Thymus (tissue), 11 donors: ENCODE results near the gene PSMB9. TPM values are rescaled to one million over a fixed set of nuclear protein-coding genes. Genes with fewer than 3 reads are reported as not detected.
A peak's percentile ranks its signal among the peaks of the same experiment; 100 is the strongest.

ENCODE experiments used
- DNase-seq, 9 donors: peaks; one replicate each; pipeline ENCODE4 v3.0.0-alpha.2; 2013; ENCODE audit warnings: low spot score in 9 of 9, low read depth in 6 of 9, missing footprints in 1 of 9
- H3K27ac ChIP-seq, 2 donors: one replicate each; pipeline ENCODE4 v1.5.1; 2013; ENCODE audit warnings: control low read depth in 1 of 2, low read depth in 1 of 2, low read length in 1 of 2, mild to moderate bottlenecking in 1 of 2, moderate library complexity in 1 of 2
- H3K27me3 ChIP-seq, 2 donors: one replicate each; pipeline ENCODE4 v1.5.1; 2013; ENCODE audit warnings: low read length in 1 of 2; ENCODE audit not compliant: control insufficient read depth in 2 of 2, insufficient read depth in 1 of 2
- H3K36me3 ChIP-seq, 2 donors: one replicate each; pipeline ENCODE4 v1.5.1; 2013; ENCODE audit warnings: low read length in 1 of 2, mild to moderate bottlenecking in 1 of 2, moderate library complexity in 1 of 2; ENCODE audit not compliant: control insufficient read depth in 2 of 2, insufficient read depth in 2 of 2
- H3K4me1 ChIP-seq, 2 donors: one replicate each; pipeline ENCODE4 v1.5.1; 2013; ENCODE audit warnings: low read length in 2 of 2; ENCODE audit not compliant: control insufficient read depth in 2 of 2, insufficient read depth in 2 of 2
- H3K4me3 ChIP-seq, 2 donors: one replicate each; pipeline ENCODE4 v1.5.1; 2013; ENCODE audit warnings: low read length in 2 of 2, control low read depth in 1 of 2, mild to moderate bottlenecking in 1 of 2
- H3K9me3 ChIP-seq, 2 donors: one replicate each; pipeline ENCODE4 v1.5.1; 2013; ENCODE audit warnings: low read length in 1 of 2, mild to moderate bottlenecking in 1 of 2; ENCODE audit not compliant: control insufficient read depth in 2 of 2, insufficient read depth in 1 of 2
- WGBS: extraction: QIAGEN DNeasy Blood & Tissue Kit; methylation state at CpG from one replicate; pipeline ENCODE4 v1.1.7; 2013; 5-methylcytosine and 5-hydroxymethylcytosine counted together
- polyA plus RNA-seq: library from polyadenylated mRNA; stranded (reverse); fragments of 200-250 nt; gene quantifications from one replicate; pipeline ENCODE4 v1.2.3, GENCODE V29; 2013
- total RNA-seq: library from RNA; stranded (reverse); fragments of 120-200 nt; gene quantifications from one replicate; pipeline ENCODE4 v1.2.4, GENCODE V29; 2013
- donor health status: healthy.

PSMB9 gene
- total and polyA plus RNA-seq, 2 donors, result 143 to 159 TPM

DNA sequence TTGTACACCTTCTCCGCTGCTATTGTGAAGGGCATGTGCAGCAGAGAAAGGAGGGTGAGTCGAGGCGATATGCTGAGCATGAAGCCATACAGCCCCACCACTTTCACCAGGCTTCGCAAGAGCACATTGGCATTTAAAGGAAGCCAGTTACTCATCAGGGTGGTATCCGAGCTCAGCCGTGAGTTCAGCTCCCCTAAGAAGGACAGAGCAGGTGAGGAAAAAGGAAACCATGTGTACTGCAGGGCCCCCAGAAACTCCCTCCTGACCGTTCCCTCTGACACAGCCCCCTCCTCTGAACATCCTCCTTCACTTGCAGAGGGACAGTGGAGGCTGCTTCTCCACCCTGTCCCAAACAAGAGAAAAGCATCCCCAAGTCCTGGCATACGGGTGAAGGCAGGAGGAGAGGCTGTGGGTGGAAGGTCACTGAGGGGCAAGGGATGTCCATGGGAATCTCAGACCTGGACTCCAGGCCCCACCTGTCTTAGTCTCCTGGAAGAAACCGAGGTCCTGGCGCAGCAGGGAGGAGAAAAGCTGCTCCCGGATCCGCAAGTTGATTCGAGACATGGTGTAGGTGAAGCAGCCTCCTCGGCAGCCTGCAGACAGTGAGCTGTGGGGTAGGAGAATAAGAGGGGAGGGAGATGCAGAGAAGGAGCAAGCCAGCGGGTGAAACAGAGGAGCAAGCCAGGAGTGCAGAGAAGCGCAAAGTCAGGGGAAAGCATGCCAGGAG, 18.7 kb upstream of the PSMB9 start:
- Histone ChIP-seq H3K36me3 (peaks cover 35 to 64% of the 10 kb centered on the region in 2 donors), H3K4me1 (peaks cover 6 to 36% of the 10 kb centered on the region in 2 donors), H3K9me3 (no peaks in the 10 kb centered on the region), H3K27me3 (no peaks in the 10 kb centered on the region), H3K4me3 (no peak overlapping the region), H3K27ac (no peak overlapping the region)
- DNase-seq, result no peak
- WGBS, result 97% methylated on average over 16 of the region's 16 CpGs

DNA sequence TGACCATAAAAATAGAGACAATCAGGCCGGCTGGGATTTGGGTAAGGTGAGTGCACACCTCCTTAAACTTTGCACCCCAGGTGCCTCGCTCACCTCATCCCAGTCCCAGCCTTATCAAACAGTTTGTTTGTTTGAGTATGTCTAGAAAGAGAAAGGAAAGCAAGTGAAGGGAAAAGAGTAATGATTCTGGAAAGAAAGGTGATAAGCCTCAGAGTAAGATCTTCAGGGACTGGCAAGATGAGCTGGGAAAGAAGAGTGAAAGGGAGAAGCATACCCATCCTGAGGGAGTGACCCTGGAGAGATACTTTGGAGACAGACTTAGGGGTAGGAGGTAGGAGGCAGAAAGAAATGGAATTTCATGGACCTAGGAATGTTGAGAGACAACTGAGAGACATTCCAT, 17.1 kb upstream of the PSMB9 start:
- Histone ChIP-seq H3K4me1 (peaks cover 19 to 50% of the 10 kb centered on the region in 2 donors), H3K27ac (no peak overlapping the region), H3K4me3 (no peak overlapping the region), H3K36me3 (peaks cover 29 to 65% of the 10 kb centered on the region in 2 donors), H3K27me3 (no peaks in the 10 kb centered on the region), H3K9me3 (peaks cover 0 to 6% of the 10 kb centered on the region in 2 donors)
- 97% methylated on average over 2 of the region's 2 CpGs for WGBS
- no peak for DNase-seq

DNA sequence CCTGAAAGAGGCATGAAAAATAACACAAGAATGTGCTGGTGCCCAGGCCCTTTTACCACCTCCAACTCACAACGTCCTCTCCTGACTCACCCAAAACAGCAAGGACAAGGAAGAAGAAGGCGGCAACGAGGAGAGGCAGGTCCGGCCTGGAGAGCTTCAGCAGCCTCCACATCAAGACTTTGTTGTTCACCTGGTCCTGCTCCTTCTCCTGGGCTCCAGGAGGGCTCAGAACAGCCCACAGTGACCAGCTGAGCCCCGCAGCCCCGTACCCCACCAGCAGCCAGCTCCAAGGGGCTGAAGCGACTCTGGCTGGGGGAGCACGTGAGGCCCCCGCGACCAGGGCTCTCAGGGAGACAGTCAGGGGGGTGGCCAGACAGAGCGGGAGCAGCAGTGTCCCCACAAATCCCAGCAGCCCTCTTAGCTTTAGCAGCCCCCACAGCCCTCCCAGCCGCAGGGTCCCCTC, 16.3 kb upstream of the PSMB9 start:
- H3K4me3 ChIP-seq, result peak overlapping the region; percentile 84 to 89
- WGBS, result 44% methylated on average over 12 of the region's 12 CpGs
- peaks cover 0 to 6% of the 10 kb centered on the region in 2 donors for H3K9me3 ChIP-seq
- H3K36me3 ChIP-seq, result peaks cover 27 to 65% of the 10 kb centered on the region in 2 donors
- peaks cover 24 to 58% of the 10 kb centered on the region in 2 donors for H3K4me1 ChIP-seq
- DNase-seq, result no peak
- H3K27ac ChIP-seq, result peak overlapping the region; percentile 94
- H3K27me3 ChIP-seq, result no peaks in the 10 kb centered on the region

DNA sequence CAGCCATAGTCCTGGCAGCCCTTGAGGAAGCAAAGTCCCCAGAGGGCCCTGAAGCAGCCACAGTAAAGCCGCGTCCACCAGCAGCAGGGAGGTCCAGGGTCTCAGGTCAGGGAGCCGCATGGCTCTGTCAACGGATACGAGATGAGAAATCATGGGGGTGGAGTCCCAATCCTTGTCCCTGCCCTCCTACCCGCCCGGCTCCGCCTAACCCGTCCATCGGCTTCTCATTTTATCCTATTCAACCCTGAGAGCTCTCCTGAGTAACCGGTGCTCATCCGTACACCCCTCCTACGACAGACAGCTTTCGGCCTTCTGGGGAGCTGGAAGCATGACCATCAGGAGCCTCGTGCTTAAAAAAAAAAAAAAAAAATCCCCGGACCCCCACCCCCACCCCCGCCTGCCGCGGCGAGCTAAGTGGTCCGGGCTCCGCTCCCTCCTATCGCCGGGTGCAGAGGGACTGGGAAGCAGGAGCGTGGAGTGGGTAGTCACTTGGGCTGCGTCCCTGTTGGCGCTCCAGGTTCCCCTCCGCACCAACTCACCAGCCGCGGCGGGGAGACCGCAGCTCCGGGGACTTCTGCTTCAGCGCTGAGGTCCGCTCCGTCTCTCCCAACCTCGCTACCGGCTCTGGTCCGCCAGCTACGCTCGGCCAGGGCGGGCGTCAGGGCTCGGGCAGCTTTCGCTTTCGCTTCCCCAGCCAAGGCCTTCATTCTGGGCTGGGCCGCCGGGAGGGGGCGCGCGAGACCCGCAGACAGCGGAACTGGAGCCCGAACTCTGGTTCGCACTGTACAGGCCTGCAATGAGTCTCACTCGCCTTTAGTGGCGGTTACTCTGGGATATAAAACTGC, 15.7 kb upstream of the PSMB9 start, which contains the start of gene TAP2:
TAP2 (minus strand) TSS at position 626 of the 845 bp plus-strand sequence; CDS start at position 120, 506 bp downstream.
- Histone ChIP-seq H3K4me1 (peaks cover 27 to 65% of the 10 kb centered on the region in 2 donors), H3K27me3 (no peaks in the 10 kb centered on the region), H3K4me3 (peak within 1 kb of the TSS; percentile 84 to 89), H3K9me3 (peaks cover 0 to 6% of the 10 kb centered on the region in 2 donors), H3K36me3 (peaks cover 27 to 62% of the 10 kb centered on the region in 2 donors), H3K27ac (peak within 1 kb of the TSS; percentile 94)
- peak; percentile 85 to 96 (median 93) for DNase-seq
- WGBS, result under 1% methylated on average over 57 of the region's 57 CpGs

DNA sequence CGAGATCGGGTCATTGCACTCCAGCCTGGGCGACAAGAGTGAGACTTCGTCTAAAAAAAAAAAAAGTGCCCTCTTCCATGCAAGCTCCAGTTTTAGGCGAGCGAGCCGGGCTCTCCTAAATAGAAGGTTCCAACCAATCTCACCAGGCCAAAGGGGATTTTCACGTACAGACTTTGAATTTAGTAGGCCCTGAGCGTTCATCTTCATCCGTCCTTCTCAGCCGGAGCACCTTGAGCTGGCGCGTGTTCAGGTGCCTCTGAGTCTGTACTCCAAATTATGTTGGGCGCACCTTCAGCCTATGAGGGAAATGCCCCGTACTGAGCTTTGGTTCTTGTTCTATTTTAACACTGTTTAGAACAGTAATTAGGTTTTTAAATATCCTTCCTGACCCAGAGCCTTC, 14.6 kb upstream of the PSMB9 start:
- peaks cover 27 to 68% of the 10 kb centered on the region in 2 donors for H3K4me1 ChIP-seq
- WGBS, result 91% methylated on average over 15 of the region's 15 CpGs
- H3K4me3 ChIP-seq, result no peak overlapping the region
- H3K36me3 ChIP-seq, result peaks cover 20 to 52% of the 10 kb centered on the region in 2 donors
- H3K27me3 ChIP-seq, result no peaks in the 10 kb centered on the region
- no peak for DNase-seq
- H3K27ac ChIP-seq, result peak overlapping the region in 1 of 2 donors; percentile 55
- H3K9me3 ChIP-seq, result peaks cover 0 to 6% of the 10 kb centered on the region in 2 donors

DNA sequence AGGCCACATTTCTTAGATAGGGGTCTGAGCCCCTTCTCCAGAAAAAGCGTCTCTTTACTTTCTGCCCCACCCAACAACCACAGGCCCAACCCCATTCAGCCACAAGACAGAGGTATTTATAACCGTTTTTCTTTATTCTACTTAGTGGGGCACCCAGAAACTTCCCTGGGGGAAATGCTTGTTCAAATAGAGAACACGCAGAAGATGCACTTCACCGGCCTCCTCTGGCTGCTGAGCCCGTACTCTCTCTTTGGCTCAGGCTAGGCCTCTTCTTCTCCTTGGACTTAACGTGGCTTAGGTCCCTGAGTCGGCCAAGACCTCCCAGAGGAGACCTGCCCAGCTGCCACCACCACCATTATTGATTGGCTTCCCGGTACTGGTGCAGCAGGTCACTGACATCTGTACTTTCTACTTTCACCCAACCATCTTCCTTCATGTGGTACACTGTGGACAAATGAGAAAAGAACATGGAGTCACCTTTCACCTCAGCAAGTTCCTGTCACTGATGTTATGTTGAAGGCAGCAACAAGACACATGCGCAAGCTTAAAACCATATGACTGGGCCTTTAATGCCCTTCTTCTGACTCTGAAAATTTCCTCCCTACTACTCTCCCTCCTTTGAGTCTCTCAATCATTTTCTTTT, 13.3 kb upstream of the PSMB9 start:
- Histone ChIP-seq H3K4me1 (peaks cover 32 to 71% of the 10 kb centered on the region in 2 donors), H3K4me3 (no peak overlapping the region), H3K27ac (peak overlapping the region; percentile 69 to 83), H3K36me3 (peaks cover 10 to 43% of the 10 kb centered on the region in 2 donors), H3K27me3 (no peaks in the 10 kb centered on the region), H3K9me3 (peaks cover 0 to 6% of the 10 kb centered on the region in 2 donors)
- peak in 5 of 9 donors; percentile 32 to 70 (median 37) for DNase-seq
- WGBS, result 19% methylated on average over 9 of the region's 9 CpGs

DNA sequence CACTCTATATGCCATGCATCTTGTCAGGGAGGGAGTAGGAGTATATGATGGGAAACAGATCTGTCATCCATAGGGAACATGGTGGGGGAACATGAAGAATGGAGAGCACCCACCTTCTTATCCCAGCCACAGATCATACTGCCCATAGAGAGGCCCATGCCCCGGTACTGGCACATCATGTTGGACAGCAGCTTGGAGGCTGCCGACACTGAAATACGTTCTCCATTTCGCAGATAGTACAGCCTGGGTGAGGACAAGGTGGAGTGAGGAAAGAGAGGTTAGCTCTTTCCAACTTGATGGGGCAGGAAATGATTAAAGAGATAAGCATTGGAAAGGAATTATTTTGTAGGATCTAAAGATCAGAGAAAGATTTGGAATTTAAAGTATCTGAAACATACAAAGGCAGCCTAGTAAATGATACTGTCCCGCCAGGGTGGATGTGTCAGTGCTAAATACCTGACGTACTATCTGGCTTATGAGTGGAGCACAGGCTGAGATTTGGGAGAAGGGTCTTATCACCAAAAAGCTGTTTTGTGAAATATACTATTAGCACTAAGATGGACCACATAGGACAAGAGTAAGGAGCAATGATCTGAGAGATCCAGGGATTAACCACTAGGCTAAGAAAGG, 11.9 kb upstream of the PSMB9 start:
- Histone ChIP-seq H3K4me3 (no peak overlapping the region), H3K9me3 (peaks cover 0 to 6% of the 10 kb centered on the region in 2 donors), H3K27ac (no peak overlapping the region), H3K27me3 (no peaks in the 10 kb centered on the region), H3K36me3 (peaks cover 13 to 46% of the 10 kb centered on the region in 2 donors), H3K4me1 (peaks cover 39 to 83% of the 10 kb centered on the region in 2 donors)
- no peak for DNase-seq
- 98% methylated on average over 6 of the region's 6 CpGs for WGBS

DNA sequence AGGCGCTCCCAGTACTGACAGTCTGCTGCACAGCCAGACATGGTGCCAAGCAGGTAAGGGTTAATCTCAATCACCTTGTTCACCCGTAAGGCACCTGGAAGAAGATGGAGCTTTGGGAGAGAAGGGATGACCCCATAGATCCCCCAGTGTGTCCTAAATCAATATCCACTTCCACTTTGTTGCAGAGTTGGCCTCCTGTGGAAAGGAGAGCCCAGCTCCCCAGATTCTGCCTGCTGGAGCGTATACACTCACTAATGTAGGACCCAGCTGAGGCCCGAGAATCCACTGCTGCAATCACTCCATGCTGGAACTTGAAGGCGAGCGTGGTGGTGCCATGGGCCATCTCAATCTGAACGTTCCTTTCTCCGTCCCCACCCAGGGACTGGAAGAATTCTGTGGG, 11.3 kb upstream of the PSMB9 start:
- Histone ChIP-seq H3K4me1 (peaks cover 37 to 78% of the 10 kb centered on the region in 2 donors), H3K36me3 (peaks cover 17 to 52% of the 10 kb centered on the region in 2 donors), H3K27me3 (no peaks in the 10 kb centered on the region), H3K4me3 (peak overlapping the region; percentile 93 to 94), H3K27ac (peak overlapping the region in 1 of 2 donors; percentile 25), H3K9me3 (peaks cover 0 to 6% of the 10 kb centered on the region in 2 donors)
- no peak for DNase-seq
- WGBS, result 90% methylated on average over 8 of the region's 8 CpGs
